NCI-H82 treated with DMSO at 0.1 percent for 48 hours (cell line): ENCODE data around the gene SMS.
"Not testable (repeated sequence)": the region's sequence is repeated elsewhere in the genome, so short reads cannot be mapped to it uniquely, and the experiment has no call there.

Experiments used
- DNase-seq: peaks from one replicate; lab custom pipeline; 2025; ENCODE audit not compliant: unreplicated experiment; lab: John Stamatoyannopoulos, UW

The SMS gene

GRCh38 chrX:21950557-21950956 is 10.0 kb downstream of the SMS start:
- not testable (repeated sequence) for DNase-seq

DNA sequence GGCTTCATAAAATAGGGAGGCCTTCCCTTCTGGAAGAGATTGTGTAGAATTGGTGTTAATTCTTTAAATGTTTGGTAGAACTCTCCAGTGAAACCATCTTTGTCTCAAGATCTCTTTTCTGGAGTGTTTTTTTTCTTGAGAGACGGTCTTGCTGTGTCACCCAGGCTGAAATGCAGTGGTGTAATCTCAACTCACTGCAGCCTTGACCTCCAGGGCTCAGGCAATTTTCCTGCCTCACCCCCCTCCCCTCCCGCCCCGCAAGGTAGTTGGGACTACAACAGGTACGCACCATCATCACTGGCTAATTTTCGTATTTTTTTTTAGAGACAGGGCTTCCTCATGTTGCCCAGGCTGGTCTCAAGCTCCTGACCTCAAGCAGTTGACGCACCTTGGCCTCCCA is 12.1 kb downstream of the SMS start:
- DNase-seq, result no peak

GRCh38 chrX:21953195-21953830 is 12.8 kb downstream of the SMS start:
- not testable (repeated sequence) for DNase-seq

DNA sequence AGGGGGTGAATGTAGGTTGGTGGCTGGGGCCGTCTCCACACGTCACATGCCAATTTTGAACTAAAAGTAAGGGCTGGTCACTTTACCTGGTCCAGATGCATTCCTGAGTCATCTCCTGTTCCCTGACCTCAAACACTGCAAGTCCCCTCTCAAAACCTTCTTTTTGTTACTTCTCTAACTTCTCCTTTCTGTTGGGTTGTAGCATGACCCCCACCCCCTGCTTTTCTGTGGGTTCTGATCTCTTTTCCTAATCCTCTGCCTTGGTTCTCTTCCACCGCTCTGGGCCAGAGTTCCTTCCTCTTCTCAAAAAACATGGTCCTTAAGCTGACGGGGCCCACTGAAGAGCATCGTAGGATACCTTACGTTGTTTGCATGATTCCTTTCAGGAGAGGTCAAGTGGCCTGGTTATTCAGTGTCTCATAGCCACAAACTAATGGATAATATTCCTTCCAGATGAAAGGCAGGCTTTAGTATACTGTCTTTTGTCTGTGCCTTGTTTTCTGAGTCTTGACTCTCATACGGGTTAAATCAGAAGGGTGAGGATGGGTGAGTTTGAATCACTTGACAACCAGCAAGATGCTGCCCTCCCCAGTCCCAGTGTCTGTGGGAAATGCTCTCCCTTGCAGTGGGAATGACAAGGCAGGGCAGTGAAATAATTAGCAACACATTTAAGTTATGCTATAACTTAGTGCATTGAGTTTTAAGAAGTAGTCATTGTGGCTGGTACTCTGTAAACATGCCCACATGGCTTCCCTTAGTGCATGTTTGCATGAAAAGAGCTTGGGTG is 15.1 kb downstream of the SMS start:
- DNase-seq, result no peak

DNA sequence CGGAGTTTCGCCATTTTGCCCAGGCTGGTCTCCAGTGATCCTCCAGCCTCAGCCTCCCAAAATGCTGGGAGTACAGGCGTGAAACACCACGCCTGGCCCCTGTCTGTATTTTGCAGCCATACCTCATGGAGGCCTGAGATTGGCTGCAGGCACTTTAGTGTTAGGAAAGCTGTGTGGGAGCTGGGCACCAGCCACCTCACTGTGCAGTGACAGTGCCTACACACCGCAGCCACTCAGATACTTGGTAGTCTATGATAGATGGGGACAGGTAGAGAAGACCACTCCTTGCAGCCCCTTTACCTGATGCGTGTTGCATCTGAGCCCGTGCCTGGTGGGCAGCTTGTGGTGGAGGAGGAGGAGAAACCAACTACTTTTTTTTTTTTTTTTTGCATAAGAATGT is 16.3 kb downstream of the SMS start:
- no peak for DNase-seq

- DNase-seq, result no peak
Observed at GRCh38 chrX:21958187-21958586, 17.7 kb downstream of the SMS start.

DNA sequence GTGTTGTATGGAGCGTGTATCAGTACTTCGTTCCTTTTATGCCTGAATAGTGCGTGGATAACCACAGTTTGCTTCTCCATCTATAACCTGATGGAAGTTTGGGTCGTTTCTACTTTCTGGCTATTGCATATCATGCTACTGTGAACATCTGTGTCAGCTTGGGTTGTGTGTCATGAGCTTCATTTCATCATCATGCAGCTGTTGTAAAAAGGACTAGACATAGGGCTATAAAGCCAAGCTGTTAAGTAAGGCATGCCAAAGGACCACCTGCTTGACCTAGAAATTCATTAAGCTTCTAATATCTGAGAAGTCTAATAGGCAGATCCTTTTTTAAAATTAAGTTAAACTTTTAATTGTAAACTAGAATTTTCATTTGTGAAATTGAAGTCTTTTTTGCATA is 18.4 kb downstream of the SMS start:
- DNase-seq, result no peak

DNA sequence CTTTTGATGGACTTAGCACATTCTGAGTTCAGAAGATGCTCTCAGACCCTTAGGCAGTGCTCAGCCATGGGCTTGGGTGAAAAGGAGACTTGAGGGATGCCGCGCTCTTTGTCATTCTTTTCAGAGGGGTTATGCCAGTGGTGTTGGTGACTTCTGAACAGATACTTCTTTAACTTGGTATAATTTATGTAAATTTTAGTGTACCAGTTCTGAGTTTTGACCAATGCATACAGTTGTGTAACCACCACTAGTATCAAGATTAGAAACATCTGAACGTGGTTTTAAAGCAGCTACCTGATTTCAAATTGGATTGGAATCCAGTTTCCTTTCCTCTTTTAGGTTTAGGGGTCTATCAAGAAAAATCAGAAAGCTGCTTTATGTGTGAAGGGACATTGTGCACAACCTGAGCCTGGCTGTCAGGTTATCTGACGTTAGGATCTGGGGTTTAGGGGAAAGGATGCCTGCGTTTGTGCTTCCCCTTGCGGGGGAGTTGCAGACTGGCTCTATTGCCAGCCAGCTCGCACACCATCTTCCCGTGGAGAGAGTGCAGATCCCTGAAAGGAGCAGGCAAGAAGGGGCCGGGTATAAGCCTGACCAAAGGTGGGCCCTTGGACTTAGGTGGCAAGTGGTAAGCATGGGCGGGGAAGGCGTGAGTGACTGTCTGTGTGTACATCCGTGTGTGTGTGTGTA is 19.0 kb downstream of the SMS start:
- no peak for DNase-seq

DNA sequence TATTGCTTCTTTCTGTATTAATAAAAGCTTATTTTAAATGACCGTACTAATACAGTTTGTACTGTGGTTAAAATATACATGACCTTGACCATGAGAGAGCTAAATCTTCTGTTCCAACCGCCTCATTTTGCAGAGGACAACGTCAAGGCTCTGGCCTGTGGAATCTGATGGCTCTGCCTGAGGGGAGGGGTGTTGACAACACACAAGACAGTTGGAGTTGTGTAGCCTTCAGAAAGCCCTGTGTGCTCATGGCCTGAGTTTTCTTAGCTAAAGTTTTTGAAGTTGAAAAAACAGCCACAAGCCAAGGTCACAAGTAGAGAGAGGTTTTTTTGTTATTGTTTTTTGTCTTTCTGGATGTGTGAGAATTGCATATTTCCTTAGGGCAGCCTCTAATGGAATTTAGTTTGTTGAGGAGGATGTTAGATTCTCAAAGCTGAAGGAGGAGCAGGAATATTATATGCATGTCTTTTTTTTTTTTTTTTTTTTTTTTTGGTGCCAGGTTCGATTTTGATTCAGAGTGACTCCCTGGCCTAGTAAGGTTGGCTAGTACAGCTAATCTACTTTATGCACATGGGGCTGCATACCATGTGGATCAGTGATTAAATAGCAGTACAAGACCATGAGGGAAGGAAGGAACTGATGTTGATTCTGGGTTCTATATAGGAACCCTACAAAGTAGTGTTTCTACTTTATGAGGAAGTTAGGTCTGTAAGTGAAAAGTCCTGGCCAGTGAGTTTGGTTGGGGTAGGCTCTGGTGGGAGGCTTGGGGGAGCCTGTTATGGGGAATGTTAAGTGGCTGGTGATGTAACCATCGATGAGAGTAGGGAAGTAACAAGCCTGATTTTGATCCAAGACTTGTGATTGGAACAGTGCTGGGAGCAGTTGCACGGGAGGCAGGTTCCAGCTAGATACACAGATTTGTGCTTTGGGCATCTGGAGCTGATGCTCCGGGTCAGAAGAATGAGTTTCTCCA is 20.3 kb downstream of the SMS start:
- DNase-seq, result no peak

- DNase-seq, result no peak
Observed at GRCh38 chrX:21962361-21962760, 21.9 kb downstream of the SMS start.

- no peak for DNase-seq
Observed at GRCh38 chrX:21963269-21963668, 22.8 kb downstream of the SMS start.

- no peak for DNase-seq
Observed at GRCh38 chrX:21963731-21964405, 23.4 kb downstream of the SMS start.

GRCh38 chrX:21966866-21967265 is 26.4 kb downstream of the SMS start:
- DNase-seq, result no peak

- DNase-seq, result no peak
Observed at GRCh38 chrX:21968333-21968732, 27.8 kb downstream of the SMS start.

DNA sequence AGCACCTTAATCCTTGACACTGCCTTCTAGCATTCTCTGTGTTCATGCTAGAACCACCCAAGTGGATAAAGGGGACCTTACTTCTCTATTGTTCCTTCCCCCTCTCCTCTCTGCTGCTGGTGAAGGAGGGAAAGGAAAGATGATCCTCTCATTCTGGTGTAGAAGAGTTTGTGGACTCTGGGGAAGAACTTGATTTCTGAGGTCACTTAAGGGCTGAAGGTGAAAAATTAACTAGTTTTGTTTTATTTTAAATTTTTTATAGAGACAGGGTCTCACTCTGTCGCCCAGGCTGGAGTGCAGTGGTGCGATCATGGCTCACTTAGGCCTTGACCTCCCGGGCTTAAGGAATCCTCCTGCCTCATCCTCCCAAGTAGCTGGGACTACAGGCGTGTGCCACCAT is 29.8 kb downstream of the SMS start:
- DNase-seq, result no peak

DNA sequence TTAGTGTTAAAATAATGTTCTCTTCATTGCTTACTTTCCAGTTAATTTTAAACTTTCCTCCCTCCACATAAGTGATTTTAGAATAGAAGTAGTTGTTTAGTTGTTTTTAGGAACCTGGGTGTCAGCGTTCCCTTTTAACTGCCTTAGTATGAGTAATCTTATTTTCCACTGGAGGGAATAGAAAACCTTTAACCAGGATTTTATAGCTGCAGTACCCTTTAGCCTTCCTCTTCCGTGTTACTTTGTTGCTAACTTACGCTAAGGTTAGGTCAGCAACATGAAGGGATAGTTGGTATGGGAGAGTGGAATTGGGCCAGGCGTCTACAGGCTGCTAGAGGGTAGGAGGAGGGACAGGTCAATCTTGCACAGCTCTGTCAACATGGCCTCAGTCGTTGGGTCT is 31.5 kb downstream of the SMS start:
- DNase-seq, result no peak

GRCh38 chrX:21972721-21973120 is 32.2 kb downstream of the SMS start:
- DNase-seq, result no peak

DNA sequence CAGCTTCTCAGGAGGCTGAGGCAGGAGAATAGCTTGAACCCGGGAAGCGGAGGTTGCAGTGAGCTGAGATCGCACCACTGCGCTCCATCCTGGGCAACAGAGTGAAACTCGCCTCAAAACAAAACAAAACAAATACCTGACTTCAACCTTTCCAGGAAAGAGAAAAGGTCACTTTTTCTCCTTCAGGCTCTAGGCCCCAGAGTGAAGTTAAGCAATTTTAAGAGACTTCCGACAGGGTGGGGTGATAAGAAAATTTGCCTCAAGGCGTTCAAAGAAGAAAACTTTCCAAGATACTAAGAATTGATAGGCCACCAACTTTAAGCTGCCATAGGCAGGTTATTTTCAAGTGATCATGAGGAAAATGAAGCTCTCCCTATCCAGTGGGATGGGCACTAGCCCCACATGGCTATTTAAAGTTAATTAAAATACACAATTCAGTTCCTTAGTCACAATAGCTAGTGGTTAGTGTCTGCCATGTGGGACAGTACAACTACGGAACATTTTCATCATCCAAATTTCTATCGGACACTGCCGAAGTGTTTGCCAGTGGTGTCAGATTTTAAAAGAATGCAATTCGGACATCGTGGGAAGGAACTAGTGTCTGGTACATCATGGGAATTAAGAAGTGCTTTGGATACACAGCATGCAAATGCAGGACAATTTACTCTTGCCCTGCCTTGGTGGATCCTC is 33.0 kb downstream of the SMS start:
- DNase-seq, result no peak

DNA sequence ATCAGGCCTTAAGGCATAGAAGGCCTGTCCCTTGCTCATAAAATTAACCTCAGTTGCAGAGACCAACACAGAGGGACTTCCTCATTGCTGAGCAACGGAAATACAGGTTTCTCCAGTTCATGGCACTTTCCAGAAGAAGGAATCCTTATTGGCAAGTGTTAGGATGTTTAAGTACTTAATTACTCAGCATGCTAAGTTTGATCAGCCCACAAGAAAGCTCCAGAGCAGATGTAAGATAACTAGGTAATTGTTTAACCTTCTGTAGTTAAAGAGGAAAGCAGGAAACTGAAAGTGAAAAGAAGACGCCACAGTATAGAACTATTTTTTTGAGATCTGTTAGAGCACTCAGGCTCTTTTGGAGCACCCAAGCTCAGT is 33.5 kb downstream of the SMS start:
- no peak for DNase-seq

- no peak for DNase-seq
Observed at GRCh38 chrX:21975242-21975641, 34.7 kb downstream of the SMS start.
